HepG2 (cell line): Measurements from ENCODE around the gene UBAP2L. TPM values are rescaled to one million over a fixed set of nuclear protein-coding genes. Genes with fewer than 3 reads are reported as not detected.

Experiments used
- EP300 ChIP-seq, 3 experiments: sonication (generic) in 1 of 3; formaldehyde crosslinking in 1 of 3; IDR thresholded peaks; 2 replicates each; pipeline versions ENCODE4 v1.5.1 to v1.6.1; 2011 to 2020; ENCODE audit warnings: low read depth in 2 of 3, low read length in 2 of 3, borderline replicate concordance in 1 of 3, improper control_type of control experiment in 1 of 3, mild to moderate bottlenecking in 1 of 3, missing genetic modification reagents in 1 of 3, moderate library complexity in 1 of 3
- ESRRA ChIP-seq: sonication (generic); formaldehyde crosslinking; IDR thresholded peaks from 2 replicates; pipeline ENCODE4 v1.5.1; 2020; ENCODE audit warnings: mild to moderate bottlenecking, low read depth, missing genetic modification reagents
- GATAD2A ChIP-seq: IDR thresholded peaks from 2 replicates; pipeline ENCODE4 v1.6.1; 2016
- HOXA7 ChIP-seq: sonication (generic); formaldehyde crosslinking; IDR thresholded peaks from 2 replicates; pipeline ENCODE4 v1.8.1; 2022; ENCODE audit warnings: mild to moderate bottlenecking, missing genetic modification reagents, moderate library complexity
- NFYB ChIP-seq: sonication (generic); formaldehyde crosslinking; IDR thresholded peaks from 2 replicates; pipeline ENCODE4 v1.4.0; 2020; ENCODE audit warnings: missing genetic modification reagents
- NONO ChIP-seq, 2 experiments: fragments of 450-650 bp in 1 of 2; sonication (generic) in 1 of 2; formaldehyde crosslinking in 1 of 2; IDR thresholded peaks in 1 of 2; conservative IDR thresholded peaks in 1 of 2; 2 replicates each; pipeline versions ENCODE4 v1.6.1 to v1.8.0; 2017 to 2022; ENCODE audit warnings: mild to moderate bottlenecking in 1 of 2, missing genetic modification reagents in 1 of 2, moderate library complexity in 1 of 2
- PHF5A ChIP-seq: IDR thresholded peaks from one replicate; pipeline ENCODE4 v1.6.1; 2018; ENCODE audit warnings: low read depth, missing genetic modification reagents; ENCODE audit not compliant: unreplicated experiment
- TBX2 ChIP-seq: sonication (generic); formaldehyde crosslinking; IDR thresholded peaks from 2 replicates; pipeline ENCODE4 v1.5.0; 2020; ENCODE audit warnings: missing genetic modification reagents, mild to moderate bottlenecking, borderline replicate concordance
- ZKSCAN5 ChIP-seq: sonication (generic); formaldehyde crosslinking; IDR thresholded peaks from 2 replicates; pipeline ENCODE4 v1.5.1; 2020; ENCODE audit warnings: mild to moderate bottlenecking, missing genetic modification reagents
- ZNF30 ChIP-seq: sonication (generic); formaldehyde crosslinking; IDR thresholded peaks from 2 replicates; pipeline ENCODE4 v1.5.0; 2020; ENCODE audit warnings: mild to moderate bottlenecking, missing genetic modification reagents
- polyA plus RNA-seq, 8 experiments: library from polyadenylated mRNA; depleted of rRNA in 3 of 8; stranded (reverse) in 7 of 8; unstranded in 1 of 8; fragments of >200 nt; fragmentation: Illumina TruSeq in 4 of 8; extraction: Trizol in 4 of 8; gene quantifications; 2 replicates each; pipeline versions ENCODE4 v1.2.1 to v1.2.3, GENCODE V29; 2011 to 2016; ENCODE audit warnings: low read depth in 4 of 8, missing spikeins in 1 of 8, mixed read lengths in 1 of 8; ENCODE audit not compliant: insufficient read depth in 1 of 8
- total RNA-seq, 5 experiments: library from RNA; depleted of rRNA; stranded (reverse); fragments of >200 nt; fragmentation: Illumina TruSeq; extraction: Trizol; gene quantifications; 2 replicates each; pipeline ENCODE4 v1.2.3, GENCODE V29; 2016; ENCODE audit warnings: low read depth in 1 of 5
- TF ChIP-seq, protein P1 (sequence below), 2 experiments: sonication (generic) in 1 of 2; formaldehyde crosslinking in 1 of 2; IDR thresholded peaks; 2 replicates each; pipeline versions ENCODE4 v1.4.0 to v1.6.1; 2018 to 2020; ENCODE audit warnings: missing genetic modification reagents in 2 of 2, borderline replicate concordance in 1 of 2, low read depth in 1 of 2, mild to moderate bottlenecking in 1 of 2, missing biosample characterization in 1 of 2
- TF ChIP-seq, protein P2 (sequence below): sonication (generic); formaldehyde crosslinking; IDR thresholded peaks from 2 replicates; pipeline ENCODE4 v1.8.1; 2023; ENCODE audit warnings: mild to moderate bottlenecking, missing genetic modification reagents
- TF ChIP-seq, protein P3 (sequence below): sonication (generic); formaldehyde crosslinking; IDR thresholded peaks from 2 replicates; pipeline ENCODE4 v1.4.0; 2020; ENCODE audit warnings: mild to moderate bottlenecking, missing genetic modification reagents
- TF ChIP-seq, protein P4 (sequence below): sonication (generic); formaldehyde crosslinking; IDR thresholded peaks from 2 replicates; pipeline ENCODE4 v1.4.0; 2020; ENCODE audit warnings: missing genetic modification reagents, borderline replicate concordance

The UBAP2L gene
- total and polyA plus RNA-seq, 2 of the 13 experiments (the other 11 are each of a cell fraction or from before 2014, with no cell fraction given): 74.2 to 159 TPM

DNA sequence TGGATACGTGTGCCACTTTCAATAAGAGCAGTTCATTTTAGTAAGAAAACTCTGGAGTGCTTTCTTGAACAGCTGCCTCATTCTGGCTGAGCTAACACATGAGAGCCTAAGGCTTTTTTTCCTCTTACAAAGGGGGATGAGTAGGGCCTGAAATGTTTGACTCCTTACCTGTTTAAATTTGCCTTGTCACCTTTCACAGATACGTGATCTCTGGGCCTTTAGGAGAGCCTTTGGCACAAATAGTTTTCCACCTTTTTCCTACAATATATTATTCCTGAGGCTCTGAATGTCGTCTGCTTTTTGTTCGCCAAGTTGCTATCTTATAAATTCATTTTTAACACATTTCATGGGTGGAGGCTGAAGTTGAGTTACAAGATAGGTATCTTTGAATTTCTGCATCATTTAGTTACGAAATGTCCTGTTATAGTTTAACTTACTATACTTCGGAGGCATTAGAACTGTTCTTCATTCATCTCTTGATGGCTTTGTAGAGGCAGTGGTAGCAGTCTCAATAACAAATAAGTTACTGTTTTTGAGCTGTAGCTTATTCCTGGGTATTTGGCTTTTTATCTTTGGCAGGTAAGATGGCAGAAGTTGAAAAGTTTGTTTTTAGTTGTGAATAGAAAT lies 17.2 kb downstream of the UBAP2L start (continued):
- TF ChIP-seq, protein P1, sequence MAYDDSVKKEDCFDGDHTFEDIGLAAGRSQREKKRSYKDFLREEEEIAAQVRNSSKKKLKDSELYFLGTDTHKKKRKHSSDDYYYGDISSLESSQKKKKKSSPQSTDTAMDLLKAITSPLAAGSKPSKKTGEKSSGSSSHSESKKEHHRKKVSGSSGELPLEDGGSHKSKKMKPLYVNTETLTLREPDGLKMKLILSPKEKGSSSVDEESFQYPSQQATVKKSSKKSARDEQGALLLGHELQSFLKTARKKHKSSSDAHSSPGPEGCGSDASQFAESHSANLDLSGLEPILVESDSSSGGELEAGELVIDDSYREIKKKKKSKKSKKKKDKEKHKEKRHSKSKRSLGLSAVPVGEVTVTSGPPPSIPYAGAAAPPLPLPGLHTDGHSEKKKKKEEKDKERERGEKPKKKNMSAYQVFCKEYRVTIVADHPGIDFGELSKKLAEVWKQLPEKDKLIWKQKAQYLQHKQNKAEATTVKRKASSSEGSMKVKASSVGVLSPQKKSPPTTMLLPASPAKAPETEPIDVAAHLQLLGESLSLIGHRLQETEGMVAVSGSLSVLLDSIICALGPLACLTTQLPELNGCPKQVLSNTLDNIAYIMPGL (CRISPR knock-in tag; IDR thresholded peaks at IDR 0.05; ENCODE audit: borderline replicate concordance in 1 of 2, low read depth in 1 of 2): no peak
- no peak for TF ChIP-seq ESRRA
- TF ChIP-seq TBX2 (CRISPR knock-in tag): no peak
- TF ChIP-seq, protein P2, sequence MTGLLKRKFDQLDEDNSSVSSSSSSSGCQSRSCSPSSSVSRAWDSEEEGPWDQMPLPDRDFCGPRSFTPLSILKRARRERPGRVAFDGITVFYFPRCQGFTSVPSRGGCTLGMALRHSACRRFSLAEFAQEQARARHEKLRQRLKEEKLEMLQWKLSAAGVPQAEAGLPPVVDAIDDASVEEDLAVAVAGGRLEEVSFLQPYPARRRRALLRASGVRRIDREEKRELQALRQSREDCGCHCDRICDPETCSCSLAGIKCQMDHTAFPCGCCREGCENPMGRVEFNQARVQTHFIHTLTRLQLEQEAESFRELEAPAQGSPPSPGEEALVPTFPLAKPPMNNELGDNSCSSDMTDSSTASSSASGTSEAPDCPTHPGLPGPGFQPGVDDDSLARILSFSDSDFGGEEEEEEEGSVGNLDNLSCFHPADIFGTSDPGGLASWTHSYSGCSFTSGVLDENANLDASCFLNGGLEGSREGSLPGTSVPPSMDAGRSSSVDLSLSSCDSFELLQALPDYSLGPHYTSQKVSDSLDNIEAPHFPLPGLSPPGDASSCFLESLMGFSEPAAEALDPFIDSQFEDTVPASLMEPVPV (CRISPR knock-in tag): no peak
- TF ChIP-seq ZKSCAN5 (CRISPR knock-in tag): no peak
- TF ChIP-seq EP300 (IDR thresholded peaks at IDR 0.05; ENCODE audit: low read depth in 2 of 2, low read length in 2 of 2): no peak
- TF ChIP-seq EP300 (CRISPR knock-in tag; IDR thresholded peaks at IDR 0.05; ENCODE audit: borderline replicate concordance): no peak
- TF ChIP-seq PHF5A (CRISPR knock-in tag): peak; percentile 10
- TF ChIP-seq ZNF30 (CRISPR knock-in tag): no peak
- TF ChIP-seq, protein P3, sequence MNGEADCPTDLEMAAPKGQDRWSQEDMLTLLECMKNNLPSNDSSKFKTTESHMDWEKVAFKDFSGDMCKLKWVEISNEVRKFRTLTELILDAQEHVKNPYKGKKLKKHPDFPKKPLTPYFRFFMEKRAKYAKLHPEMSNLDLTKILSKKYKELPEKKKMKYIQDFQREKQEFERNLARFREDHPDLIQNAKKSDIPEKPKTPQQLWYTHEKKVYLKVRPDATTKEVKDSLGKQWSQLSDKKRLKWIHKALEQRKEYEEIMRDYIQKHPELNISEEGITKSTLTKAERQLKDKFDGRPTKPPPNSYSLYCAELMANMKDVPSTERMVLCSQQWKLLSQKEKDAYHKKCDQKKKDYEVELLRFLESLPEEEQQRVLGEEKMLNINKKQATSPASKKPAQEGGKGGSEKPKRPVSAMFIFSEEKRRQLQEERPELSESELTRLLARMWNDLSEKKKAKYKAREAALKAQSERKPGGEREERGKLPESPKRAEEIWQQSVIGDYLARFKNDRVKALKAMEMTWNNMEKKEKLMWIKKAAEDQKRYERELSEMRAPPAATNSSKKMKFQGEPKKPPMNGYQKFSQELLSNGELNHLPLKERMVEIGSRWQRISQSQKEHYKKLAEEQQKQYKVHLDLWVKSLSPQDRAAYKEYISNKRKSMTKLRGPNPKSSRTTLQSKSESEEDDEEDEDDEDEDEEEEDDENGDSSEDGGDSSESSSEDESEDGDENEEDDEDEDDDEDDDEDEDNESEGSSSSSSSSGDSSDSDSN (CRISPR knock-in tag): no peak
- TF ChIP-seq, protein P4, sequence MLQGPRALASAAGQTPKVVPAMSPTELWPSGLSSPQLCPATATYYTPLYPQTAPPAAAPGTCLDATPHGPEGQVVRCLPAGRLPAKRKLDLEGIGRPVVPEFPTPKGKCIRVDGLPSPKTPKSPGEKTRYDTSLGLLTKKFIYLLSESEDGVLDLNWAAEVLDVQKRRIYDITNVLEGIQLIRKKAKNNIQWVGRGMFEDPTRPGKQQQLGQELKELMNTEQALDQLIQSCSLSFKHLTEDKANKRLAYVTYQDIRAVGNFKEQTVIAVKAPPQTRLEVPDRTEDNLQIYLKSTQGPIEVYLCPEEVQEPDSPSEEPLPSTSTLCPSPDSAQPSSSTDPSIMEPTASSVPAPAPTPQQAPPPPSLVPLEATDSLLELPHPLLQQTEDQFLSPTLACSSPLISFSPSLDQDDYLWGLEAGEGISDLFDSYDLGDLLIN (CRISPR knock-in tag): no peak
- TF ChIP-seq HOXA7 (CRISPR knock-in tag): no peak
- TF ChIP-seq NONO (IDR thresholded peaks at IDR 0.05): no peak
- 0 out of 2 replicates have a peak, but pooled peaks have one; percentile 18 for TF ChIP-seq NONO (CRISPR knock-in tag; conservative IDR thresholded peaks at IDR 0.05)
- TF ChIP-seq GATAD2A (CRISPR knock-in tag): peak; percentile 31; the same call in 1 of the 2 replicates
- no peak for TF ChIP-seq NFYB (CRISPR knock-in tag)
- TF ChIP-seq, all 625 proteins: peak for 9
